Measurements from ENCODE around the gene LCN2.

The LCN2 gene

GRCh38 chr9:128149001-128149701, at the start of gene LCN2:
Gene LCN2 (plus strand): TSS chr9:128149453. CDS start chr9:128149526, 73 bp downstream.
- Mint-ChIP-seq H3K27me3 (peaks cover 43% of the 10 kb centered on the region), H3K27ac (no peak within 1 kb of the TSS), H3K4me1 (no peaks in the 10 kb centered on the region), H3K4me3 (no peak within 1 kb of the TSS), H3K36me3 (no peaks in the 10 kb centered on the region), H3K9me3 (no peaks in the 10 kb centered on the region)
- CTCF ChIA-PET = interaction anchor here (0.9 kb wide), 1 partner anchor 23 kb away, joined by 3 read pairs; no protein-coding TSS in a partner anchor
- DNase-seq = no peak

DNA sequence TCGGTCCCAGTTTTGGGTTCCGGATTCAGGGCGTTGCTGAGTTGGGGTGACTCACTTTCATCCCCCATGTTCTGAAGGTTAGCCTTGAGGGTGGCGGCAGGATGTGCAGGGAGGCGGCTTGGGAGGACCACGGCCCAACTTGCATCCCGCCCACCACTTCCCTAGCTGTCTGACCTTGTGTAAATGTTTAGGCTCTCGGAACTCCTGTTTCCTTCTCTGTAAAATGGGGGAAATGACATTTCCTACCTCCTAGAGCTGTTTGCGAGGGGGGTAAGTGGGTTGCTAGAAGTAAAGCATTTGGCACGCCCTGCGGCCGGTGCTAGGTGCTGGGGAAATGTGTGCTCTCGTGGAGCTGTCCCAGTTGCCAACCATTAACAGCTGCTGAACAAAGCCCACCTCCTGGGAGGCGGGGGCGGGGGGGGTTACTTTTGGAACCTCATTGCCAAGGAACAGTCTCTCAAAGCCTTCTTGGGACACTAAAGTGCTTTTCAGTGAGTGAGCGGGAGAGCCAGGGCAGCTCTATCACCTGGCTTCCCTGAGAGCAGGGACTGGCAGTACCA, 49.2 kb upstream of the LCN2 start:
- DNase-seq = no peak
- Mint-ChIP-seq H3K4me3 (no peak overlapping the region), H3K27ac (peak overlapping the region; percentile 79), H3K9me3 (no peaks in the 10 kb centered on the region), H3K27me3 (no peaks in the 10 kb centered on the region), H3K4me1 (peaks cover 69% of the 10 kb centered on the region), H3K36me3 (peaks cover 39% of the 10 kb centered on the region)
- CTCF ChIA-PET = interaction anchor here (1.6 to 4.5 kb wide), 3 partner anchors 18 to 158 kb away, joined by 4 to 14 read pairs (median 4); no protein-coding TSS in a partner anchor

DNA sequence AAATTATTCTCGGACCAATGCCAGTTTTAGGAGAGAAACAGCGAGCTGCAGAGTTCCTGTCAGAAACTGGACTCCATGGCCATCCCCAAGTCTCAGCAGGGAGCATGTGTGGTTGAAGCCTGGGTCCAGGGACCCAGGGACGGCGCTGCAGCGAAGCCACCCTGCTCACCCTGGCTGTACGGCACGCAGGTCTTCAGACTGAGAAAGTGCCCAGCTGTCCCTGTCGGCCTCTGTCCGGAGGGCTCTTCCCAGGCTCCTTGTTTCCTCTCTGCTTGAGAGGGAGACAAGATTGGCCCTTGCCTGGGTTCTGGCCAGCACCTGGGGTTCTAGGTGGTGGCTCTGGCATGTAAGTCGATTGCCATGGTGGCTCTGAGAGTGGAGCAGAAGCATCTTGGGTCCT, 48.7 kb upstream of the LCN2 start:
- no peak for DNase-seq
- H3K27me3 Mint-ChIP-seq = no peaks in the 10 kb centered on the region
- no peak overlapping the region for H3K4me3 Mint-ChIP-seq
- H3K9me3 Mint-ChIP-seq = no peaks in the 10 kb centered on the region
- H3K4me1 Mint-ChIP-seq = peaks cover 67% of the 10 kb centered on the region
- H3K27ac Mint-ChIP-seq = no peak overlapping the region
- CTCF ChIA-PET = interaction anchor here (1.6 to 4.5 kb wide), 3 partner anchors 17 to 159 kb away, joined by 4 to 14 read pairs (median 4); no protein-coding TSS in a partner anchor
- H3K36me3 Mint-ChIP-seq = peaks cover 40% of the 10 kb centered on the region

- Mint-ChIP-seq H3K27ac (no peak overlapping the region), H3K36me3 (peaks cover 42% of the 10 kb centered on the region), H3K4me1 (peaks cover 69% of the 10 kb centered on the region), H3K4me3 (no peak overlapping the region), H3K9me3 (no peaks in the 10 kb centered on the region), H3K27me3 (no peaks in the 10 kb centered on the region)
- no peak for DNase-seq
- CTCF ChIA-PET = interaction anchor here (1.9 to 4.5 kb wide), 2 partner anchors 16 to 24 kb away, joined by 4 to 14 read pairs; no protein-coding TSS in a partner anchor
These were observed 48.0 kb upstream of the LCN2 start for GRCh38 chr9:128101231-128101661.

DNA sequence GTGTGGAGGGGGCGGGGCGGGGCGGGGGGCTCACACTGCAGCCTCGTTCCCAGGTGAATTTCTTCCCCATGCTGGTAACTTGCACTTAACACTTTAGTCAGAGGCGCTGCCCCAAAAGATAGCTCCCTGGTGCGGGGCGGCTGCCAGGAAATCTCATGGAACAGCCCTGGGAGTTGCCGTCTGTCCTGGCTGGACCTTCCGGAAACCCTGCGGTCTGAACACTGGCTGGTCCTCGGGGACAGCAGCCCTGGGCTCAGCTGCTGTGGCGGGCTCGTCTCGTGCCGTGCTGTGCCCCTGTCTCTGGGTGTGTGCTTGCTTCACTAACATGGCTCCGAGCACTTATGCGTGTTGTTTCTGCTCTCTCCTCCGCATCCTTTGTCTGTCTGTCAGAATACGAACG, 47.6 kb upstream of the LCN2 start:
- Mint-ChIP-seq H3K27ac (peak overlapping the region; percentile 79), H3K36me3 (peaks cover 46% of the 10 kb centered on the region), H3K4me1 (peaks cover 73% of the 10 kb centered on the region), H3K27me3 (no peaks in the 10 kb centered on the region), H3K4me3 (no peak overlapping the region), H3K9me3 (no peaks in the 10 kb centered on the region)
- CTCF ChIA-PET = interaction anchor here (1.4 to 1.8 kb wide), 3 partner anchors 8 to 165 kb away, joined by 3 to 11 read pairs (median 8); no protein-coding TSS in a partner anchor
- no peak for DNase-seq

- Mint-ChIP-seq H3K4me3 (no peak overlapping the region), H3K27me3 (no peaks in the 10 kb centered on the region), H3K27ac (peak overlapping the region; percentile 79), H3K4me1 (peaks cover 72% of the 10 kb centered on the region), H3K36me3 (peaks cover 47% of the 10 kb centered on the region), H3K9me3 (no peaks in the 10 kb centered on the region)
- CTCF ChIA-PET = interaction anchor here (1.2 to 1.8 kb wide), 6 partner anchors 8 to 165 kb away, joined by 3 to 11 read pairs (median 6); no protein-coding TSS in a partner anchor
- DNase-seq = no peak
These were observed 47.1 kb upstream of the LCN2 start for GRCh38 chr9:128102196-128102595.

- Mint-ChIP-seq H3K27ac (peak overlapping the region; percentile 58), H3K4me3 (no peak overlapping the region), H3K4me1 (peaks cover 70% of the 10 kb centered on the region), H3K36me3 (peaks cover 51% of the 10 kb centered on the region), H3K27me3 (no peaks in the 10 kb centered on the region), H3K9me3 (no peaks in the 10 kb centered on the region)
- CTCF ChIA-PET = interaction anchor here (0.7 to 1.8 kb wide), 12 partner anchors 9 to 166 kb away, joined by 3 to 11 read pairs (median 4); no protein-coding TSS in a partner anchor
- no peak for DNase-seq
These were observed 46.2 kb upstream of the LCN2 start for GRCh38 chr9:128102861-128103588.

DNA sequence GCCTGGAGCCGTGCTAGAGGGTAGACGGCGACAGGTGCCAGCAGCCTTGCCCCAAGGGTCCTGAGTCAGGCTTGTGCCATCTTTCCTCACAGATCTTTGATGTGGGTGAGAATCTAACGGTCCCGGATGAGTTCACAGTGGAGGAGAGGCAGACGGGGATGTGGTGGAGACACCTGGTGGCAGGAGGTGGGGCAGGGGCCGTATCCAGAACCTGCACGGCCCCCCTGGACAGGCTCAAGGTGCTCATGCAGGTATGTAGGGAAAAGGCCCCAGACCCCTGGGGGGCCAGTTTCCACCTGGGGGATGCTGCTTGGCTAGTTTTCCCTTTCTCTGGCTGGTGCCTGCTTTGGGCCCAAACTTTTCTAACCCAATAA, 45.7 kb upstream of the LCN2 start:
- DNase-seq = peak; percentile 68
- Mint-ChIP-seq H3K36me3 (peaks cover 51% of the 10 kb centered on the region), H3K4me1 (peaks cover 65% of the 10 kb centered on the region), H3K9me3 (no peaks in the 10 kb centered on the region), H3K27me3 (no peaks in the 10 kb centered on the region), H3K27ac (peak overlapping the region; percentile 58), H3K4me3 (no peak overlapping the region)
- CTCF ChIA-PET = interaction anchor here (0.7 to 5.3 kb wide), 12 partner anchors 10 to 149 kb away, joined by 3 to 26 read pairs (median 4); no protein-coding TSS in a partner anchor

GRCh38 chr9:128104171-128104618, 45.1 kb upstream of the LCN2 start:
- no peak overlapping the region for H3K4me3 Mint-ChIP-seq
- H3K36me3 Mint-ChIP-seq = peaks cover 51% of the 10 kb centered on the region
- H3K27me3 Mint-ChIP-seq = no peaks in the 10 kb centered on the region
- no peaks in the 10 kb centered on the region for H3K9me3 Mint-ChIP-seq
- H3K27ac Mint-ChIP-seq = no peak overlapping the region
- CTCF ChIA-PET = interaction anchor here (1.1 to 5.3 kb wide), 6 partner anchors 11 to 32 kb away, joined by 4 to 26 read pairs (median 4); no protein-coding TSS in a partner anchor
- H3K4me1 Mint-ChIP-seq = peaks cover 58% of the 10 kb centered on the region
- no peak for DNase-seq

DNA sequence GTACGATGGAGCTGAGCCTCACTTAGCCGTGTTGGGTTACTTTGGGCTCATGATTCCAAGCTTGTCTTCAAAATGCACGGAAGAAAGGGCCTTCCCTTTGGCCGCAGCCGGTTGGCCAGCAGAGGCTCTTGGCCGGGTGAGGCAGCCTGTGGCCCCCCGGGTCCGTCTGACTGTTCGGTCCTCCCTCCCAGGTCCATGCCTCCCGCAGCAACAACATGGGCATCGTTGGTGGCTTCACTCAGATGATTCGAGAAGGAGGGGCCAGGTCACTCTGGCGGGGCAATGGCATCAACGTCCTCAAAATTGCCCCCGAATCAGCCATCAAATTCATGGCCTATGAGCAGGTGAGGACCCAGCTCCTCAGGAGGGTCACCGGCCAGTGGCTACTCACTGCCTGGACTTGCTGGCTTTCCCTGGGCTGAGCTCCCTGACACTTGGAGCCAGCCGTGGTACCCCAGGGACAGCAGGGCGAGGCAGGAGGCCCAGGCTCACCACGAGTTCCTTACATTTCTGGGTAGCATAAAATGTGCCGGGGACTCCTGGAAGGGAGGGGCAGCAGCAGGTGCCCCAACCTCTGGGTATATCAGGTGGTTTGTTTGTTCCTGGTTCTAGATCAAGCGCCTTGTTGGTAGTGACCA, 43.6 kb upstream of the LCN2 start:
- Mint-ChIP-seq H3K4me3 (no peak overlapping the region), H3K27me3 (no peaks in the 10 kb centered on the region), H3K36me3 (peaks cover 55% of the 10 kb centered on the region), H3K9me3 (no peaks in the 10 kb centered on the region), H3K27ac (no peak overlapping the region), H3K4me1 (peaks cover 44% of the 10 kb centered on the region)
- DNase-seq = no peak
- CTCF ChIA-PET = interaction anchor here (2.0 to 5.3 kb wide), 2 partner anchors 12 to 33 kb away, joined by 8 to 26 read pairs; no protein-coding TSS in a partner anchor

- Mint-ChIP-seq H3K9me3 (no peaks in the 10 kb centered on the region), H3K4me1 (peaks cover 37% of the 10 kb centered on the region), H3K36me3 (peaks cover 49% of the 10 kb centered on the region), H3K27me3 (no peaks in the 10 kb centered on the region), H3K27ac (peak overlapping the region; percentile 52), H3K4me3 (no peak overlapping the region)
- DNase-seq = no peak
- CTCF ChIA-PET = interaction anchor here (5.3 kb wide), 1 partner anchor 11 kb away, joined by 26 read pairs; no protein-coding TSS in a partner anchor
These were observed 42.9 kb upstream of the LCN2 start for GRCh38 chr9:128106181-128106939.

GRCh38 chr9:128106940-128107467, 42.2 kb upstream of the LCN2 start:
- Mint-ChIP-seq H3K27me3 (no peaks in the 10 kb centered on the region), H3K27ac (no peak overlapping the region), H3K9me3 (no peaks in the 10 kb centered on the region), H3K4me1 (peaks cover 35% of the 10 kb centered on the region), H3K4me3 (no peak overlapping the region), H3K36me3 (peaks cover 44% of the 10 kb centered on the region)
- DNase-seq = no peak
- CTCF ChIA-PET = interaction anchor here (0.8 to 5.3 kb wide), 2 partner anchors 9 to 11 kb away, joined by 3 to 26 read pairs; no protein-coding TSS in a partner anchor

Measured in activated naive CD4-positive, alpha-beta T cell treated with anti-CD3 and anti-CD28 coated beads, Interleukin-2, amount 10 ng/mL, durations not matched to agents 7 days and 5 days (primary cell).